HG02623 (cell line): Measurements from ENCODE around the gene PRDM10.

ENCODE experiments used
- ATAC-seq: cut with Tn5 transposase; IDR thresholded peaks from one replicate; pipeline ENCODE4 v1.9.1; 2021; ENCODE audit warnings: moderate library complexity; ENCODE audit not compliant: unreplicated experiment

The PRDM10 gene

GRCh38 chr11:129950101-129951091 is 52.2 kb downstream of the PRDM10 start:
- no peak for ATAC-seq

GRCh38 chr11:129948926-129949466 is 53.6 kb downstream of the PRDM10 start:
- no peak for ATAC-seq

- ATAC-seq: no peak
These were observed 55.2 kb downstream of the PRDM10 start for GRCh38 chr11:129947474-129947873.

GRCh38 chr11:129946965-129947364 is 55.7 kb downstream of the PRDM10 start:
- ATAC-seq: no peak

GRCh38 chr11:129946256-129946655 is 56.4 kb downstream of the PRDM10 start:
- no peak for ATAC-seq

- ATAC-seq: no peak
These were observed 57.3 kb downstream of the PRDM10 start for GRCh38 chr11:129945373-129945772.

GRCh38 chr11:129944696-129945095 is 57.9 kb downstream of the PRDM10 start:
- ATAC-seq: no peak

GRCh38 chr11:129943036-129943435 is 59.6 kb downstream of the PRDM10 start:
- ATAC-seq: no peak

GRCh38 chr11:129939510-129939909 is 63.1 kb downstream of the PRDM10 start:
- ATAC-seq: no peak

GRCh38 chr11:129938764-129939163 is 63.9 kb downstream of the PRDM10 start:
- ATAC-seq: no peak

- ATAC-seq: no peak
These were observed 64.9 kb downstream of the PRDM10 start for GRCh38 chr11:129937592-129938238.

GRCh38 chr11:129935723-129936122 is 66.9 kb downstream of the PRDM10 start:
- ATAC-seq: no peak

- no peak for ATAC-seq
These were observed 68.7 kb downstream of the PRDM10 start for GRCh38 chr11:129933891-129934290.

- ATAC-seq: no peak
These were observed 69.4 kb downstream of the PRDM10 start for GRCh38 chr11:129933262-129933661.

- no peak for ATAC-seq
These were observed 70.1 kb downstream of the PRDM10 start for GRCh38 chr11:129932381-129933067.

- no peak for ATAC-seq
These were observed 71.9 kb downstream of the PRDM10 start for GRCh38 chr11:129930743-129931142.

- ATAC-seq: no peak
These were observed 72.3 kb downstream of the PRDM10 start for GRCh38 chr11:129930296-129930695.

GRCh38 chr11:129929721-129930120 is 72.9 kb downstream of the PRDM10 start:
- no peak for ATAC-seq

- ATAC-seq: no peak
These were observed 73.5 kb downstream of the PRDM10 start for GRCh38 chr11:129928923-129929692.

- no peak for ATAC-seq
These were observed 80.0 kb downstream of the PRDM10 start for GRCh38 chr11:129922674-129923073.
